Measurements from ENCODE around the gene SPAG16. TPM values are rescaled to one million over a fixed set of nuclear protein-coding genes. Genes with fewer than 3 reads are reported as not detected.
"Not testable (repeated sequence)": the region's sequence is repeated elsewhere in the genome, so short reads cannot be mapped to it uniquely, and the experiment has no call there.

Gene SPAG16
- total and polyA plus RNA-seq, 10 donors = 9.0 to 19.7 (median 12.2) TPM

DNA sequence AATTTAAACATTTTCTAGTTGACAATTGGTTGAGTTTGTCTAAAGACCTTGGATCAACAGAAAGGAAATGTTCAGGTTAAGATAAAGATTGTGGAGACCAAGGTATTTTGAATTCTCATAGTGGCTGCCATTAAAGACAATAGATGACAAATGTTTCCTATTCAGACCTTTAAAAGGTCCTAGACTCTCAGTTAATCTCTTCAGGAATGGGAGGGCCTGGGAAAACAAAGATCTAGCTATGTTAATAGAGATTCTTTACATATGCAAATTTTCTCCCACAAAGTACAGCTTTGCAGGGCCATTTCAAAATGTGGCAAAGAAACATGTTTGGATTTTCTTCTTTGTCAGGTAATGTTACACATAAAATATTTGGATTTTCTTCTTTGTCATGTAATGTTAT lies 403.9 kb downstream of the SPAG16 start:
- intact Hi-C loops (cut with DNase I; ENCODE audit: low total_unique reads) = no loop called here
- Histone ChIP-seq H3K4me1 (no peaks in the 10 kb centered on the region), H3K27ac (no peak overlapping the region), H3K36me3 (no peaks in the 10 kb centered on the region), H3K9me3 (peaks cover 0 to 4% (median 0%) of the 10 kb centered on the region in 8 donors), H3K4me3 (no peak overlapping the region), H3K27me3 (replicated peaks in 1 of 7) (no peaks in the 10 kb centered on the region)
- TF ChIP-seq POLR2A (IDR thresholded peaks at IDR 0.05) (no peak), POLR2AphosphoS5 (IDR thresholded peaks at IDR 0.05) (no peak)
- TF ChIP-seq, protein P1, sequence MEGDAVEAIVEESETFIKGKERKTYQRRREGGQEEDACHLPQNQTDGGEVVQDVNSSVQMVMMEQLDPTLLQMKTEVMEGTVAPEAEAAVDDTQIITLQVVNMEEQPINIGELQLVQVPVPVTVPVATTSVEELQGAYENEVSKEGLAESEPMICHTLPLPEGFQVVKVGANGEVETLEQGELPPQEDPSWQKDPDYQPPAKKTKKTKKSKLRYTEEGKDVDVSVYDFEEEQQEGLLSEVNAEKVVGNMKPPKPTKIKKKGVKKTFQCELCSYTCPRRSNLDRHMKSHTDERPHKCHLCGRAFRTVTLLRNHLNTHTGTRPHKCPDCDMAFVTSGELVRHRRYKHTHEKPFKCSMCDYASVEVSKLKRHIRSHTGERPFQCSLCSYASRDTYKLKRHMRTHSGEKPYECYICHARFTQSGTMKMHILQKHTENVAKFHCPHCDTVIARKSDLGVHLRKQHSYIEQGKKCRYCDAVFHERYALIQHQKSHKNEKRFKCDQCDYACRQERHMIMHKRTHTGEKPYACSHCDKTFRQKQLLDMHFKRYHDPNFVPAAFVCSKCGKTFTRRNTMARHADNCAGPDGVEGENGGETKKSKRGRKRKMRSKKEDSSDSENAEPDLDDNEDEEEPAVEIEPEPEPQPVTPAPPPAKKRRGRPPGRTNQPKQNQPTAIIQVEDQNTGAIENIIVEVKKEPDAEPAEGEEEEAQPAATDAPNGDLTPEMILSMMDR (IDR thresholded peaks at IDR 0.05 in 8 of 11, conservative IDR thresholded peaks at IDR 0.05 in 3 of 11) = no peak
- DNase-seq = no peak

DNA sequence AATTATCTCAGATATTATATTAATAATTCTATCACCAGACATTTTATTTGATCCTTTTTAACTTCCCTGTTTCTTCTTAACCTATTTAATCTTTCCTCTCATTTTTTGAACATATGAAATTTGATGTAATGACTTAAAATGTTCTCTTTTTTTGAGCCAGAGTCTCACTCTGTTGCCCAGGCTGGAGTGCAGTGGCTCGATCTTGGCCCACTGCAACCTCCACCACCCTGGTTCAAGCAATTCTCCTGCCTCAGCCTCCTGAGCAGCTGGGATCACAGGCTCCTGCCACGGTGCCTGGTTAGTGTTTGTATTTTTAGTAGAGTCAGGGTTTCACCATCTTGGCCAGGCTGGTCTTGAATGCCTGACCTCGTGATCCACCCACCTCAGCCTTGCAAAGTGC lies 404.6 kb downstream of the SPAG16 start:
- H3K4me1 ChIP-seq; intact Hi-C loops (cut with DNase I; ENCODE audit: low total_unique reads); H3K36me3 ChIP-seq; H3K27me3 ChIP-seq (replicated peaks in 1 of 7); H3K27ac ChIP-seq; DNase-seq; H3K4me3 ChIP-seq; H3K9me3 ChIP-seq: not testable (repeated sequence)
- 73 to 85% (median 79%) methylated on average over 3 of the region's 3 CpGs for WGBS, 5 donors

DNA sequence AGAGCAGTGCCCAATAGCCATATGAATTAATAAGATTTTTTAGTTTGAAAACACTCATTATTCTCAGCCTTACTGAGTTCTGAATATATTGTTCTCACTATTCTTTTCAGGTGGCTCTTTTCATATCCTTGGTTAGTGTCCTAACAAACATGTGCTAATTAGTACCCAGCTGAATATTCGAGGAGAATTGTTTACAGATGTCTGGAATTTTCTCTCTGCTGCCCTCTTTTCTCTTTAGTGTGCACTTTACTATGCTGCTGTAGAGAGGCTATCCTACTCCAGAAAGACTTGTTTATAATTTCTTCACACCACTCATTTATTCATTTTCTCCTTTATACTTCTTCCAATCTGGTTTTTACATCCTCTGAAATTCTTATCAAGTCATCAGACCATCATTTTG lies 405.3 kb downstream of the SPAG16 start:
- WGBS, 5 donors = 50 to 86% (median 64%) methylated on average over 1 of the region's 1 CpG
- TF ChIP-seq, protein P1 (IDR thresholded peaks at IDR 0.05 in 8 of 11, conservative IDR thresholded peaks at IDR 0.05 in 3 of 11) = no peak
- TF ChIP-seq POLR2A (IDR thresholded peaks at IDR 0.05) (no peak), POLR2AphosphoS5 (IDR thresholded peaks at IDR 0.05) (no peak)
- intact Hi-C loops (cut with DNase I; ENCODE audit: low total_unique reads) = no loop called here

DNA sequence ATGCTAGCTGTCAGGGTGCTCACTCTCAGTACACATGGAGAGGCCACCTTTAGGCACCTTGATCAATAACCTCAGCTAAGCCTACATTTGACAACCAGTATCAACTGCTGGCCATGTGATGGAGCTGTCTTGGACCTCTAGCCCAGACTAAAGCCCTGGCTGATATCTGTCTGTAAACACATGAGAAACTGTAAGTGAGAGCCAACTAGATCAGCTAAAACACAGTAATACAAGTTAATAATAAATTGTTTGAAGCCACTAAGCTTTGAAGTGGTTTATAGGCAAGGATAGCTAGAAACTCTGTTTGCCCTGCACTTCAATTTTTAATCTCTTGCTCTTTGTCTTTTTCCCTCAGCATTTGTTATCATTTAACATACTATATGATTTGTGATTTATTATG lies 407.1 kb downstream of the SPAG16 start:
- peaks cover 0 to 4% (median 0%) of the 10 kb centered on the region in 8 donors for H3K9me3 ChIP-seq
- no peaks in the 10 kb centered on the region for H3K27me3 ChIP-seq (replicated peaks in 1 of 7)
- intact Hi-C loops (cut with DNase I; ENCODE audit: low total_unique reads) = no loop called here
- H3K4me3 ChIP-seq = no peak overlapping the region
- H3K27ac ChIP-seq = no peak overlapping the region
- TF ChIP-seq POLR2A (IDR thresholded peaks at IDR 0.05) = no peak
- no peak for TF ChIP-seq POLR2AphosphoS5 (IDR thresholded peaks at IDR 0.05)
- TF ChIP-seq, protein P1 (IDR thresholded peaks at IDR 0.05 in 8 of 11, conservative IDR thresholded peaks at IDR 0.05 in 3 of 11) = no peak
- no peak for DNase-seq
- H3K36me3 ChIP-seq = no peaks in the 10 kb centered on the region
- no peaks in the 10 kb centered on the region for H3K4me1 ChIP-seq

More for the DNA sequence above, 405.3 kb downstream of the SPAG16 start:
- Histone ChIP-seq H3K9me3 (peaks cover 0 to 4% (median 0%) of the 10 kb centered on the region in 8 donors), H3K4me3 (no peak overlapping the region), H3K4me1 (no peaks in the 10 kb centered on the region), H3K27me3 (replicated peaks in 1 of 7) (no peaks in the 10 kb centered on the region), H3K36me3 (no peaks in the 10 kb centered on the region), H3K27ac (no peak overlapping the region)
- DNase-seq = no peak

DNA sequence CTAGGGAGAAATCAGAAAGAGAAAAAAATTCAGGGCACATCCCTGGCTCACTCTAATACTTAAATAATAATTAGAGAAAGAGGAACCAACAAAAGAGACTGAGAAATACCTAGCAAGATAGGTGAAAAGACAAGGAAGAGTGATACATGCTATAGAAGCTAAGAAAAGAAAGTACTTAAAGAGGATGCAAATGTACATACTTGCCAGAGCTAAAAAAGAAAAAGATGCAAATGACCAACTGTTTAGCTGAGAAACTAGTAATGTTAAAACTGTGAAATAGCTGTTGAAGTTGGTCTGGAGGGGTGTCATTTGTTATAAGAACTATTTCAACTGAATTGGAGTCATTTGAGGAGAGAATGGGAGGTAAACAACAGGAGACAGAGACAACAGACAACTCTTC lies 412.2 kb downstream of the SPAG16 start:
- H3K4me3 ChIP-seq = no peak overlapping the region
- no peak overlapping the region for H3K27ac ChIP-seq
- H3K27me3 ChIP-seq (replicated peaks in 1 of 7) = no peaks in the 10 kb centered on the region
- DNase-seq = no peak
- intact Hi-C loops (cut with DNase I; ENCODE audit: low total_unique reads) = no loop called here
- no peaks in the 10 kb centered on the region for H3K4me1 ChIP-seq
- TF ChIP-seq, protein P1 (IDR thresholded peaks at IDR 0.05 in 8 of 11, conservative IDR thresholded peaks at IDR 0.05 in 3 of 11) = no peak
- TF ChIP-seq POLR2AphosphoS5 (IDR thresholded peaks at IDR 0.05) (no peak), POLR2A (IDR thresholded peaks at IDR 0.05) (no peak)
- H3K9me3 ChIP-seq = peaks cover 0 to 9% (median 7%) of the 10 kb centered on the region in 8 donors
- H3K36me3 ChIP-seq = no peaks in the 10 kb centered on the region

DNA sequence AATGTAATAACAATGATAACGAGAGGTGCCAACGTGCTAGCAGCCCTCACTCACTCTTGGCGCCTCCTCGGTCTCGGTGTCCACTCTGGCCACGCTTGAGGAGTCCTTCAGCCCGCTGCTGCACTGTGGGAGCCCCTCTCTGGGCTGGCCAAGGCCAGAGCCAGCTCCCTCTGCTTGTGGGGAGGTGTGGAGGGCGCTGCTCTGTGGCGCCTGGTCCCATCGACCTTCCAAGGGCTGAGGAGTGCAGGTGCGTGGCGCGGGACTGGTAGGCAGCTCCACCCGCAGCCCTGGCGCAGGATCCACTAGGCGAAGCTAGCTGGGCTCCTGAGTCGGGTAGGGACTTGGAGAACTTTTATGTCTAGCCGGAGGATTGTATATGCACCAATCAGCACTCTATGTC lies 417.1 kb downstream of the SPAG16 start:
- H3K9me3 ChIP-seq = peaks cover 0 to 21% (median 10%) of the 10 kb centered on the region in 8 donors
- H3K4me1 ChIP-seq; H3K36me3 ChIP-seq; H3K4me3 ChIP-seq; DNase-seq; intact Hi-C loops (cut with DNase I; ENCODE audit: low total_unique reads); H3K27me3 ChIP-seq (replicated peaks in 1 of 7); H3K27ac ChIP-seq: not testable (repeated sequence)
- WGBS, 5 donors = 87 to 93% (median 92%) methylated on average over 18 of the region's 18 CpGs

Measured in spleen (tissue), 11 donors.